HG03521 (cell line): Measurements from ENCODE around the gene PYHIN1.

Source experiments
- ATAC-seq: cut with Tn5 transposase; IDR thresholded peaks from one replicate; pipeline ENCODE4 v1.9.1; 2021; ENCODE audit warnings: mild to moderate bottlenecking, moderate library complexity; ENCODE audit not compliant: unreplicated experiment

Gene PYHIN1

DNA sequence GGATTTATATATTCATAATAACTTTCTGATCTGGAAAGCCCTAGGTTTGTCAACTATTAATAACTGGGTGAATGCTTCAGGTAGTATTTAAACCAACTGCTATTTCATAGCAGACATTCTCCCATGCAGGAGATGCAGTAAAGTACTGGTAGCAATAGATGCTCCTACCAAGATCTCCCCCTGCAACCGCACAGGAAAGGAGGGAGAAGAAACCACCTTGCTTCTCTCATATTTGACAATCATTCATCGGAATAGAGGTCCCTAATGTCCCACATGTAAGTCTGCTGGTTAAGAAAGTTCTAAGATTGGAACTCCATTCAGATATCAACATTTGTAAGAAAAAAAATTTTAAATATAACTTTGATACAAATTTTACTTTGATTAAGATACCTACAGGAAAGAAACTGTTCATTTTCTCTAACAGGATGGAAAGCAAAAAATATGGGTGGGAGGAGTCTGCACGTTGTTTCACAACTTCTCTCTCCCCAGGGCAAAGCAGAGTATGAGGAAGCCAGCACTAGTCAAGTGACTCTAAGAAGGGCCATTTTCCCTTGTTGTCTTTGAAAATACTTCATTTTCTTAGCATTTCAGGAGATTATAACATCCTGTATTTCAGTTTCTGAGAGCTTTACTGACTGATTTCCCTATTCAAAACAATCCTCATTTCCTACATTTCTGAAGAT lies at the start of gene PYHIN1:
PYHIN1 (plus strand) TSS at position 498 of the 683 bp plus-strand sequence. CDS start 5,359 bp downstream, outside the sequence.
- no peak for ATAC-seq

DNA sequence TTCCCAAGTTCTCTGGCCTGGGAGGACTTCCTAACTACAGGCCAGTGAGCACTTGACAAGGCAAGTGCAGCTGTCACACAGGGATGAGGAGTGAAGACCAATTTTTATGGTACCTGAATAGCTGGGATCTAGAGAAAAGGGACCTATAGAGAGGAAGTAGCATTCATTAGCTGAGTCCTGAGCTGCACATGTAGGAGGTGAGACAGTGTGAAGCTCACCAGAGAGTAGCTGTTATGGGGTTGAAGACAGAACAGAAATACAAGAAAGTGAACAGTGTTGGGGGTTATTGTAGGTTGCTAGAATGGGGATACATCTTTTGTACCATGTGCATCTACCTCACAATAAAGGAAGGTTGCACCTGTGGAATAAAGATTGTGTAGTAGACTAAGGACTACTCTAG lies 37.7 kb upstream of the PYHIN1 start:
- no peak for ATAC-seq

DNA sequence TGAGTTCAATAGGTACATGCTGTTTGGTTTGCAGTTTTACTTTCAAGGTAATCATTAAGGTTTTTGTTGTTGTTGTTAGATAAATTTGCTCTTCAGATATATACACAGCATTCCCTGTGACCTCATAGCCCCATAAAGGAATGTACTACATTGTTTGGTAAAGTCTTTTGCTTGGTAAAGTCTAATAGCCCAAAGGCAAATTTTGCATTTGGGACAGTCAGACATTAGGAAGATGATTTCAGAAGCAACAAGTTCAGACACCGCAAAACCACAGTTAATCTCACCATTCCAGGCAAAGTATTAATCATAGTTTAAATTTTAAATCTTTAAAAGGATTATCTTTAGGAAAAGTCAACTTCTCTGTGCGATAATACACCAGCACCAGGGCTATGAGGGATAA lies 32.6 kb upstream of the PYHIN1 start:
- no peak for ATAC-seq

DNA sequence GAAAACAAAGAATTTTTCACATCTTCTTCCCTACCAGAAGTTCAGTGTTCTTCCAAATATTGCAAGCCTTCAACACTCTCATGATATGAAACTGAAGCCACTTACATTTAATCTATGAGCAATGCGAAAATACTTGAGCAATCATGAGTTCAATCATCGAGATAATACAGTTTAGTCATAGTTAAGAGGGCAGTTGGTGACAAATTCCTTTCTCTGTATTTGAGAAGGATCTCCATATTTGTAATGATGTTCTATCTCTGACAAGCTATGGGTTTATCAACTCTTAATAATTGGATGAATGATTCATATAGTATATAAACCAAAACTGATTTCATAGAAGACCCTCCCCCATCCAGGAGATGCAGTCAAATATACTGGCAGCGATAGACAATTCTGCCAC lies 29.7 kb upstream of the PYHIN1 start:
- ATAC-seq = no peak

DNA sequence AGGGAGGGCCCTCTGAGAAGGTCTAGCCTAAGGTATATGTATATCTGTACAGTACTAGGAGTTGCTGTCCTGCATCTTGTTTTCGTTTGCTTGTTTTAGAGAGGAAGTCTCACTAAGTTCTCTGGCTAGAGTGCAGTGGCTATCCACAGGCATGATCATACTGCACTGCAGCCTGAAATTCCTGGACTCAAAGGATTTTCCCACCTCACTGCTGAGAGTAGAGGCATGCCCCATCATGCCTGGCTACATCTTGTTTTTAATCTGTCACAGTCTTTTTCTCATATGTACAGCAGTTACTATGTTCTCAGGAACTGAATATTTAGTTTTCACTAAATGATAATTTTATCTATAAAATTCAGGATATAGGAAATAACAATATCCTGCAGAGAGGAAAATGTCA lies 15.3 kb upstream of the PYHIN1 start:
- ATAC-seq = no peak

DNA sequence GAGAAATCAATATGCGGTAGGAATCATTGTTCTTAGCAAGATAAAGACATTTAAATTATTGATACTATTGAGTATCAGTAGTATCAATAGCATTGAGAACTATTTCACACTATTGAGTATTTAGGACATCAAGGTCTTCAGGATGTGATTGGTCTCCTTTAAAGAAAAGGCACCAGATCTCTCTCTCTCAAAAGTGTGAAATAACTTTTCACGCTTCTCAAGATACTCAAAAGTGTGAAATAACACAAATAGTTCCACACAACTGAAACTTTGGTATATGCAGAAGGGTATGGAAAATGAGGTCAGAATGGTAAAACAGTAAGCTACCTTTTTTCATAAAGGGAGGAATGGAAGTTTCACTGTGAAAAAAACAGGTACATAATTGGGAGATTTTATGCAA lies 6.7 kb upstream of the PYHIN1 start:
- ATAC-seq = no peak

DNA sequence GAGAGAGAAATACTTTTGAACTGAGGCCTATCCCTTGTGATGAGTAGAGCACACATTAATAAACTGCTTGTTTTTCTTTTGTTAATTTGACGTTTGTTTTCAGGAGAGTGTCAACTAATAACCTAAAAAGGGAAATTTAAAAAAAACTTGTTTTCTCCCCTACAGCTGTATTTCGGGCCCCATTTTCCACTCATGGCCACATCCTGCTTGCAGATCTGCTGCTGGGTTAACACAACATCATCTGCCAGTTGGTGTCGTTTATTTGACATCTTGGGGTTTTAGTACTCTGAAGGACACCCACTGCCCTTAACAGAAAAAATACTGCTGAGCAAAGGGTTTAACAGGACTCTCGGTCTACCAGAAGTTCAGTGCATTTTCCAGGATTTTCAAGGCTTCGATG lies 848 bp upstream of the PYHIN1 start:
- no peak for ATAC-seq

DNA sequence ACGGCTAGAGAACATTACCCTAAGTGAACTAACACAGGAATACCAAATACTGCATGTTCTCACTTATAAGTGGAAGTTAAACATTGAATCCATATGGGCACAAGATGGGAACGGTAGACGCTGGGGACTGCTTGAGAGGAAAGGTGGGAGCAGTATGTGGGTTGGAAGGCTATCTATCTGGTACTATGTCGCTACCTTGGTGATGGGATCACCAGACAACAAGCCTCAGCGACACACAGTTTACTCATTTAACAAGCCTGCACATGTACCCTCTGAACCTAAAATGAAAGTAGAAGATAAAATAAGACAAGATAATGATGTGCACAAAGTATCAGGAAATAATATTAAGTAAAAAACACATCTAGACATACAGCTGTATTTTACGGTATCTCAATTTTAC lies 819 bp downstream of the PYHIN1 start:
- ATAC-seq = no peak

DNA sequence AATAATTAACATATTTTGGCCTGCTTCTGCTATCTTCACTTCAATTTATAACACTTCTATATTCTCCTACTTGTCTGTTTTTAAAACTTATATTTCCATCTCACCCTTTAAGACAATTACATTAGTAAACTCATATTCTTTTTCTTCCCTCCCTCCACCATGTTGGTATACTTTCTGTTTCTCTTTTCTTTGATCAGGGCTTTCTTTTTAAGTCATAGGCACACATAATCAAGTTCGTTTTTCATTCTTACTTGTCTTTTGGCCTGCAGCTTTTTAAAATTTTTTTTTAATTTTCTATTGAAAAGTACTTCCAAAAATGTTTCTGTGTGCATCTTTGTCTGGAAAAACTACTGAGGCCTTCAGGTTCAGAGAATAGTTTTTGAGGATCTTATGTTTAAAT lies 2.3 kb downstream of the PYHIN1 start:
- no peak for ATAC-seq

DNA sequence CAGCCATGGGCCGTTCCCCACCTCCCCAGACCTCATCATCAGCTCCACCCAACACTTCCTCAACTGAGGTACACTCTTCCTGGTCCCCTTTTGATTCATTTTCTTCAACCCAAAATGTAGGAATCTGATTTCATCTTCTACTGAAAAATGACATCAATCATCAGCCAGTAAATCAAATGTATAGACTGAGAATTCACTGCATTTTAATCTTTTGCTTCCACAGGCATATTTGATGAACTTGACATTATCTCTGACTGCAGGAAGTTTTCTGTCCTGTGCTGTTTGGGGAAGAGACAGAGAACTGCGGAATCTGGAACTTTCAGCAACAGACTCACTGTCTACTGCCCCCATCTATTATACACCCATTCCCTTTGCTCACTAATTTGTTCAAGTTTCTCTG lies 7.8 kb downstream of the PYHIN1 start:
- ATAC-seq = no peak

DNA sequence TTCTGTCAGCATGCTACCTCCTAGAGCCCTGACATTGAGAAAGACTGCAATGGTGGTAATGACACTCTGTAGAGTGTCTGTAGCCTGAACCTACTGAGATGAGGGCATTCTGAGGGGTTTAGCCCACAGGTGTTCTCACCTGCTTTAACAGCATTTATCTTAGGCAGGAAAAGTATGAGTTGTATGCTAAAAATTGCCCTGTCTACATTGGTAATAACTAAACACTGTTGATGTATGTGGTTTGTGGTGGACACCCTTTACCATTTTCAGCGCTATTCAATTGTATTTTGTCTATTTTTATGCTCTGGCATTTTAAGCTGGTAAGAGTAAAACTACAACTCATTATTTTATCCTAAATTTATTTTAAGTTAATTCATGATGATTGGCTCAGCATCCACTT lies 10.0 kb downstream of the PYHIN1 start:
- ATAC-seq = no peak

DNA sequence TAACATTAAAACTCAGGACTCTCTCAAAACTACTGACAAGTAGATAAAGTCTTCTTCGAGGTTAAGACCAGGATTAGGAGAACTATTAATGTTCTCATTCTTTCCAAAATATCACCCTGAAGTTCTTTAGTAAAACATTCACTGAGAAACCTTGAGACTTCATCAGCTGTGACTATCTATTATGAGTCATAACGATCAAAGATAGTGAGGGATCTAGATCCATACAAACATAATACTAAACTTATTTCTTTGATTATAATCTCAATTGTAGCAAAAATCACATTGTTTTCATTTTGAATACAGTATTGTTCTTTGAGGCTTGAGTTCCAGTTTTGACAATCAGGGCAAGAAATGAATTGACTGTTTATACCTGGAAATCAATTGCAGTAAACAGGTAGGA lies 11.1 kb downstream of the PYHIN1 start:
- no peak for ATAC-seq

DNA sequence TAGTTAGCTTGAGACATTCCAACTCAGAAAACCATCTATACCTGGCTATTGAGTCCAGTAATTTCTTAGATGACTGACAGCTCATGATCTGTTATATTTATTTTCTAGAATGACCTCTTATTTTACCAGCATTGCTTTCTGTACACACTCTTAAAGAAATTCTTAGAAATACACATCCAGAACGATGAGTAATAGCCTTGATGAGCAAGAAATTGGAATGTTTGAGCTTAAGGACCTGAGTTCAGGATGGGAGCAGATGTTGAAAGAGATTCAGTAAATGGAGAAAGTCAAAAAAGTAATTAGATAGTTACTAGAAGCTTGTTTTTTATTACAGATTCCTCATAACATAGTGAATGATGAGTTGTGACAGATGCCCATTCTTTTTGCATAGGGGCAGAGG lies 11.7 kb downstream of the PYHIN1 start:
- no peak for ATAC-seq

DNA sequence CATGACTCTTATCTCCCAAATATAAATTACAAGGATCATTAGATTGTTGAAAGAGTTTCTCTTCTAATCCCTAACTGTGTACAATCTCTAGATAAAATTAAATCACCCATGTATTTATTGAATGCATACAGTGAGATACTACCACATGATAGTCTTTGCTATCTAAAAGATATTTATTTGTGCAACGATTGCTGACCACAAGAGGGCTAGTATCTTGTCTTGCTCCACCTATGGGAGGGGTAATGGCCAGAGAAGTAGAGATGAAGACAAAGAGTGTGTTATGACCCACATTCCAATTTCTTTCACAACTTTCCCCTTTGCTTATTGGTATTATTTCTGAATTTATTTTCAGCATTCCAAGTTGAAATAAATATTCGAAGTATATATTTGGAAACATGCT lies 13.7 kb downstream of the PYHIN1 start:
- no peak for ATAC-seq

DNA sequence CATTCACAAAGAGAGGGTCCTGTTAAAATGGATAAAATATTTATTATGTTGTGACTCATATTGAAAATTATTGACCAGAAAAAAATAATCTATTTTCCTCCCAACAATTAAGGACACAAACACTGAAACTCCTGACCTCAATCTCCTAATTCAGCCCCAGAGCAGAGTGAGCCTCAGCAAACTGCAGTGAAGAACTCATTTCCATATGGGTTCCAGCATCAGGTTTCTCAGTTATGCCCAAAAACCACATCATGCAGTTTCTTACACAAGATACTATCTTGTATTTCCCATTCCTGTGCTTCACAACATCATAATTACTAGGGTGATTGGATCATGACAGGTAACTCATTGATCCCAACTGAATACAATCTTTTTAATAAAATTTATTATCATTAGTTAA lies 15.4 kb downstream of the PYHIN1 start:
- no peak for ATAC-seq

DNA sequence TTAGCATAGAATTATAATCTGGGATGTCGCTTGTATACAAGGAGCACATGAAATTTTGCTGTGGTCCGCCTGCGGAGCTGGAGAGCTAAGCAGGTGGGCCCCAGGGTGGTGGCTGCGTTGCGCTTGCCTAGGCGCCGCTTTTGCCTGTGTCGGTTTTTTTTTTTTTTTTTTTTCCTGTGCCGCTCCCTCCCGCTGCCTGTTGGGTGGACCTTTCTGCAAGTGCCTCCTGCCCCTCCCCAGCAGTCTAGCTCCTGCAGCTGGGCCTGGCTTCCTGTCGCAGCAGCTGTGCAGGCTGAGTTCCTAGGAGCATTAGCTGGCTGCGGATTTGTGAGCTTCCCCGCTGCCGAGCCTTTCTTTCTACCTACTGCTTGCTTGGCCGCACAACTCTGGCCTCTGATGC lies 20.6 kb downstream of the PYHIN1 start:
- no peak for ATAC-seq

DNA sequence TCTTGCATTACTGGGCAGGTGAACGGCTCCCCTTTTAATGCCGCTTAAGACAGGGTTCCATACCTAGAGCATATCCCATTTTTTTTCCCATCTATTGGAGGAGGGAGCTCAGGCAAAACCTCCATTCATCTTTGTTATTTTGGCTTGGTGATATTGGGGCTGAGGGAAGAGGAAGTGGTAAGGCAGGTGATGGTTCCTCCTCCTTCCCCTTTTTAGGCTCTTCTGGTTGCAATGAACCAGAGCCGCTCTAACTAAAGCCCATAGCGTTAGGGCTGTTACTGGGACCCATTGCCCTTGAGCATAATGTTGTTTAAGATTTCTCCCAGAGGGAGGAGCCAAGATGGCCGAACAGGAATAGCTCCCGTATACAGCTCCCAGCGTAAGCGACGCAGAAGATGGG lies 21.1 kb downstream of the PYHIN1 start:
- no peak for ATAC-seq

DNA sequence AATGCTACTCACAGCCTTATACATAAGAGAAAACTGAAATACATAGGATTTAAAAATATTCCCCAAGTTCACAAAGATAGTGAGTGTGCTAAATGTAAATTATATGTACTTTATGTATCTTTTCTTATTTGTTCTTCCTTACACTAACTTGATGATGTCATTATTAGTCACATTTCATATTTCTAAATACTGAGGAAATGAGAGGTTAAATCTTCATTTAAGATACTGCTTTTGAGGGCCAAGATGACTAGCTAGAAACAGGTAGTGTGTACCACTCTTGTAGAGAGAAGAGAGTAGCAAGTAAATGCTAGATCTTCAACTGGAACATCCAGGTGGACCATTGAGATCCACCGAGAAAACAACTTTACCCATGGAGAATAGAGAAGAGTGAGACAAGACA lies 29.8 kb downstream of the PYHIN1 start:
- ATAC-seq = no peak

DNA sequence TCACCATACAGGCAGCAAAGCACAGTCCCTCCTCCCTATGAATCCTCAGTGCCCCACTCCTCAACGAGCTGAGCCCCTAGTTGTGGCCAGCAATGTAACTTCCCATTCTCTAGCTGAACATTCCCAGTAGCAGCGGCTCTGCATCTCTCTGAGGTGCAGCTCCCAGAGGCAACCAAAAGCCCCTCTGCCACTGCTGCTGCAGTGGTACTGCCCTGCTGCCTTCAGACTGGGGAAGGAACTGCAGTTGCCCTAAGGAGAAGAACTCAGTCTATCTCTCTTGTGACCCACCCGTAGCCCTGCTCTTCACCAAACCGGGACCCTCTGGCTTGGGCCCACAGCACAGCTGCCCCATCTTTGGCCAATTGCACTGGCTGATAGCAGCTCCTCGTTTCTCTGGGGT lies 31.6 kb downstream of the PYHIN1 start:
- ATAC-seq = no peak

DNA sequence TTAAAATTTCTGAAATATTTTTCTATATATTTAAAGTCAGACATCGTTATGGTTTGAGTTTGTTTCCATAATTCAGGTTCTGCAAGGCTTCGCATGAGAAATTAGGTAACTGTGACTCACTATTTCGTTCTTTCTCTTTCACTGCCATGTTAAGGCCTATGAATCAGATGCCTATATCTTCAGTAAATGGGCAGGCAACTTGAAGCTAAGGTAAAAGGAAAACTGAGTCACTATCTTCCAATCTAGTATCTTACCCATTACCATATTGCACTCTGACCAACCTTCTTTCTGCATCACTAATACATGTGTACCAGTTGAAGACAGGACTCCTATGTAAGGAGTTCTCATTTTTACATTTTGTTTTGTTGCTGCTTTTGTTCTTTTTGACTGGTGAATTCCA lies 37.8 kb downstream of the PYHIN1 start:
- ATAC-seq = no peak

DNA sequence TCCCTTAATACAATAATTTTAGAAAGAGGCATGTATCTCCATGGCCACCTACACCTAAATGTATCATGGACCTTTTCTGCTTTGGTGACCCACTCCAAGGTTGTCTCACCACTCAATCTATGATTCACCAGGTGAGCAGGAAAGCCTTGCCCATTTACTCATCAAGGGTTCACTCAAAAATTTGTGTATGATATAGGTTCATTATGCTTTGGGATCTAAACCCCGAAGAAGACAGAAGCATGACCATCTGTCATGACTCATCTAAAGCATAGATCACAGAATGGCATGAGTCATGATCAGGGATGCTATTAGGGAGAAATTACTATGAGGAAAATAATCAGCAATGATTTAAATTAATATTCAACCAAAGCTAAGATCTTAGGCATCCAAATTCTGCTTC lies 38.5 kb downstream of the PYHIN1 start:
- no peak for ATAC-seq

DNA sequence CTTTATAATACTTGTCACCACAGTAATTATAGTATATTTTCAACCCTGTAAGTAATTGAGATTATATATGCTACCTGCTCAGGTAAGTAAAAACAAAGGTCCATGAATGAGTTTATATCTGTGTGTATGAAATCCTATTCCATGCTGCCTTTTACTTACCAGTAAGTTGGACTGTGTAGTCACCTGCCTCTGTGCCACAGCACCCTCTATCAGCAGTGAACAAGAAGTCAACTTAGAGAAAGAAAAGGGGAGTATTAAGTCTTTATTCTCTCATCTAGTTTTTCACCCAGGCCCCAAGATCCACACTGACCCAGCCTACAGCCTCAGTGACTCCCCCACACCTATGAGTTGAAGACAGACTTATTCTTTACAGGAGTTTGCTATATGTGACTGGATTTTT lies 41.5 kb downstream of the PYHIN1 start:
- no peak for ATAC-seq

DNA sequence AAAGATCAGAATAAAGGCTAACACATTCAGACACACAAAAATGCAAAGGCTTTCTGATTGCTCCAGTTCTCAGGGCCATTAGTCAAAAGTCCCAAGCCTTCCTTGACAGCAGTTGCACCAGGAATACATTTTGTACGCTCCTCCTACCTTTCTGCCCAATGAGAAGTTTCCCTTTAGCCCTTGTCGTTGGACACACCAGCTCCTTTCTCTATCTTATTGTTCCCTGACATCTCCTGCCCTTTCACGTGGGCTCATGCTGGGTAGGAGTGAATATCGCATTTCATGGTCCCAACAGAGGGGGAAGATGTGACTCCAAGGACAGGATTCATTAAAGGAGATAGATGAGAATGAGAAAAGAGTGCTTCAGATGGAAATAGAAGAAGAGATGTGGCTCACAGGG lies 44.9 kb downstream of the PYHIN1 start:
- no peak for ATAC-seq
